H1 (cell line): ENCODE results near the gene DOK7.

Experiments used
- CTBP2 ChIP-seq: IDR thresholded peaks from 2 replicates; pipeline ENCODE4 v1.7.0; 2011; ENCODE audit warnings: borderline replicate concordance, mild to moderate bottlenecking, moderate library complexity, mixed read lengths, low read length; ENCODE audit not compliant: insufficient read depth, insufficient read length
- POLR2AphosphoS5 ChIP-seq: IDR thresholded peaks from 2 replicates; pipeline ENCODE4 v1.6.1; 2011; ENCODE audit warnings: low read depth, low read length
- TF ChIP-seq, protein P1 (sequence below), 3 experiments: IDR thresholded peaks; 1 replicate in 2 of 3; 2 replicates in 1 of 3; pipeline versions ENCODE4 v1.5.1 to v1.6.1; 2011; ENCODE audit warnings: low read length in 3 of 3, mild to moderate bottlenecking in 3 of 3, inconsistent platforms in 2 of 3, low read depth in 1 of 3, moderate library complexity in 1 of 3; ENCODE audit not compliant: insufficient read depth in 1 of 3; ENCODE audit errors: control extremely low read depth in 1 of 3
- TF ChIP-seq, protein P2 (sequence below): IDR thresholded peaks from 2 replicates; pipeline ENCODE4 v1.6.1; 2012; ENCODE audit warnings: inconsistent platforms

DNA sequence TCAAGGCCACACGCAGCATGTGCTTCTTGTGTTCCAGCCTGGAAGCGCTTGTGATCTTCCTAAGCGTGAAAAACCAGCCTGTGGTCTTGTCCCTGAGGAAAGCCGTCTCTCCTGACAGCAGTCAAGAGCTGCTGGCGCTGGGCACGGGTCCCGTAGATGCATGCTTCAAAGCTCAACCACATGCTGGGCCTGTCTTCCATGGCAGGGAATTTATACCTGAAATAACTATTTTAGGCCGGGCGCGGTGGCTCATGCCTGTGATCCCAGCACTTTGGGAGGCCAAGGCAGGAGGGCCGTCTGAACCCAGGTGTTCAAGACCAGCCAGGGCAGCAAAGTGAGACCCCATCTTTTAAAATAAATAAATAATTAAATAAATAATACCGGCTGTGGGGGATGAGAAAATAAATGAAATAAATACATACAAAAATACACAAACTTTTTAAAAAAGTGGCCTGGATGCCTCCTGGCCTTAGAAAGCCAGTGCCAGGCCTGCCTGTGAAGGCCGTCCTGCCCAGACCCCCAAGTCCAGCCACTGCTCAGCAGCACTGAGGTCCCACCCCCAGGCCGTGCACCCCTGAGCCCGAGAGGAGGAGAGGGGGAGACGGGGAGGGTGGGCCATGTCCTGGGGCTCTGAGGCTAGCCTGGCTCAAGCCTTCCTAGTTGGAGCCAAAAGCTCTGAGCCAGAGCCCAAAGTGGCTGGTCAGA is 58.7 kb downstream of the DOK7 start:
- TF ChIP-seq POLR2AphosphoS5 (no peak), CTBP2 (no peak)
- TF ChIP-seq, protein P1, sequence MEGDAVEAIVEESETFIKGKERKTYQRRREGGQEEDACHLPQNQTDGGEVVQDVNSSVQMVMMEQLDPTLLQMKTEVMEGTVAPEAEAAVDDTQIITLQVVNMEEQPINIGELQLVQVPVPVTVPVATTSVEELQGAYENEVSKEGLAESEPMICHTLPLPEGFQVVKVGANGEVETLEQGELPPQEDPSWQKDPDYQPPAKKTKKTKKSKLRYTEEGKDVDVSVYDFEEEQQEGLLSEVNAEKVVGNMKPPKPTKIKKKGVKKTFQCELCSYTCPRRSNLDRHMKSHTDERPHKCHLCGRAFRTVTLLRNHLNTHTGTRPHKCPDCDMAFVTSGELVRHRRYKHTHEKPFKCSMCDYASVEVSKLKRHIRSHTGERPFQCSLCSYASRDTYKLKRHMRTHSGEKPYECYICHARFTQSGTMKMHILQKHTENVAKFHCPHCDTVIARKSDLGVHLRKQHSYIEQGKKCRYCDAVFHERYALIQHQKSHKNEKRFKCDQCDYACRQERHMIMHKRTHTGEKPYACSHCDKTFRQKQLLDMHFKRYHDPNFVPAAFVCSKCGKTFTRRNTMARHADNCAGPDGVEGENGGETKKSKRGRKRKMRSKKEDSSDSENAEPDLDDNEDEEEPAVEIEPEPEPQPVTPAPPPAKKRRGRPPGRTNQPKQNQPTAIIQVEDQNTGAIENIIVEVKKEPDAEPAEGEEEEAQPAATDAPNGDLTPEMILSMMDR (IDR thresholded peaks at IDR 0.05; ENCODE audit: control extremely low read depth in 1 of 3, insufficient read depth in 1 of 3, low read depth in 1 of 3, low read length in 3 of 3) = no peak
- TF ChIP-seq, protein P2, sequence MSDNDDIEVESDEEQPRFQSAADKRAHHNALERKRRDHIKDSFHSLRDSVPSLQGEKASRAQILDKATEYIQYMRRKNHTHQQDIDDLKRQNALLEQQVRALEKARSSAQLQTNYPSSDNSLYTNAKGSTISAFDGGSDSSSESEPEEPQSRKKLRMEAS = no peak
